Large intestine (tissue), 3 donors: ENCODE data around the gene TRIO. TPM values are rescaled to one million over a fixed set of nuclear protein-coding genes. Genes with fewer than 3 reads are reported as not detected.

Experiments used
- DNase-seq, 2 donors: peaks; one replicate each; pipeline versions ENCODE4 v3.0.0 to v3.0.0-alpha.2; 2013
- H3K27ac ChIP-seq: one replicate; pipeline ENCODE4 v1.5.1; 2013; ENCODE audit warnings: low read length
- H3K27me3 ChIP-seq: 2 replicates; pipeline ENCODE4 v1.6.1; 2013; ENCODE audit warnings: low read length; ENCODE audit not compliant: control insufficient read depth, insufficient read depth
- H3K36me3 ChIP-seq: 2 replicates; pipeline ENCODE4 v1.6.1; 2013; ENCODE audit warnings: low read length; ENCODE audit not compliant: control insufficient read depth, insufficient read depth
- H3K4me1 ChIP-seq: one replicate; pipeline ENCODE4 v1.6.1; 2013; ENCODE audit warnings: low read length; ENCODE audit not compliant: control insufficient read depth, insufficient read depth
- H3K4me3 ChIP-seq: one replicate; pipeline ENCODE4 v1.5.1; 2013; ENCODE audit warnings: low read length
- H3K9me3 ChIP-seq: one replicate; pipeline ENCODE4 v1.6.1; 2013; ENCODE audit warnings: mild to moderate bottlenecking, low read depth, low read length, moderate library complexity; ENCODE audit not compliant: control insufficient read depth
- WGBS: methylation state at CpG from one replicate; pipeline ENCODE4 v1.1.5; 2013; ENCODE audit warnings: low lambda C conversion rate; ENCODE audit not compliant: insufficient coverage; 5-methylcytosine and 5-hydroxymethylcytosine counted together
- polyA plus RNA-seq: library from polyadenylated mRNA; unstranded; fragments of 120-200 nt; gene quantifications from one replicate; pipeline ENCODE4 v1.2.1, GENCODE V29; 2013

TRIO gene
- polyA plus RNA-seq, 1 donor, result 66.6 TPM

GRCh38 chr5:14226149-14226548 is 83.0 kb downstream of the TRIO start:
- DNase-seq, result no peak
- Histone ChIP-seq H3K36me3 (no peaks in the 10 kb centered on the region), H3K4me1 (no peaks in the 10 kb centered on the region), H3K4me3 (no peak overlapping the region), H3K27ac (no peak overlapping the region), H3K27me3 (no peaks in the 10 kb centered on the region), H3K9me3 (no peaks in the 10 kb centered on the region)
- WGBS, result no CpG with 5 or more reads among the region's 4 CpGs

GRCh38 chr5:14226554-14226953 is 83.4 kb downstream of the TRIO start:
- no peak overlapping the region for H3K27ac ChIP-seq
- no peaks in the 10 kb centered on the region for H3K4me1 ChIP-seq
- H3K36me3 ChIP-seq, result no peaks in the 10 kb centered on the region
- no peaks in the 10 kb centered on the region for H3K9me3 ChIP-seq
- no CpG with 5 or more reads among the region's 6 CpGs for WGBS
- H3K4me3 ChIP-seq, result no peak overlapping the region
- DNase-seq, result no peak
- no peaks in the 10 kb centered on the region for H3K27me3 ChIP-seq

GRCh38 chr5:14226992-14227391 is 83.8 kb downstream of the TRIO start:
- Histone ChIP-seq H3K27ac (no peak overlapping the region), H3K9me3 (no peaks in the 10 kb centered on the region), H3K36me3 (no peaks in the 10 kb centered on the region), H3K27me3 (no peaks in the 10 kb centered on the region), H3K4me3 (no peak overlapping the region), H3K4me1 (no peaks in the 10 kb centered on the region)
- WGBS, result no CpG with 5 or more reads among the region's 8 CpGs
- DNase-seq, result no peak

GRCh38 chr5:14227513-14227912 is 84.4 kb downstream of the TRIO start:
- H3K4me3 ChIP-seq, result no peak overlapping the region
- H3K4me1 ChIP-seq, result no peaks in the 10 kb centered on the region
- 44% methylated on average over 2 of the region's 3 CpGs for WGBS
- DNase-seq, result no peak
- no peaks in the 10 kb centered on the region for H3K27me3 ChIP-seq
- H3K36me3 ChIP-seq, result no peaks in the 10 kb centered on the region
- H3K9me3 ChIP-seq, result no peaks in the 10 kb centered on the region
- H3K27ac ChIP-seq, result no peak overlapping the region

- WGBS, result no CpG with 5 or more reads among the region's 6 CpGs
- DNase-seq, result no peak
- Histone ChIP-seq H3K4me1 (no peaks in the 10 kb centered on the region), H3K4me3 (no peak overlapping the region), H3K9me3 (no peaks in the 10 kb centered on the region), H3K36me3 (no peaks in the 10 kb centered on the region), H3K27ac (no peak overlapping the region), H3K27me3 (no peaks in the 10 kb centered on the region)
These were observed 85.1 kb downstream of the TRIO start for GRCh38 chr5:14228219-14228618.

GRCh38 chr5:14229181-14229580 is 86.0 kb downstream of the TRIO start:
- no peak overlapping the region for H3K27ac ChIP-seq
- no peaks in the 10 kb centered on the region for H3K27me3 ChIP-seq
- no peak for DNase-seq
- no peaks in the 10 kb centered on the region for H3K4me1 ChIP-seq
- H3K36me3 ChIP-seq, result no peaks in the 10 kb centered on the region
- H3K9me3 ChIP-seq, result no peaks in the 10 kb centered on the region
- H3K4me3 ChIP-seq, result no peak overlapping the region
- no CpG with 5 or more reads among the region's 1 CpG for WGBS

- Histone ChIP-seq H3K36me3 (no peaks in the 10 kb centered on the region), H3K27ac (no peak overlapping the region), H3K27me3 (no peaks in the 10 kb centered on the region), H3K4me3 (no peak overlapping the region), H3K9me3 (no peaks in the 10 kb centered on the region), H3K4me1 (no peaks in the 10 kb centered on the region)
- no CpG with 5 or more reads among the region's 7 CpGs for WGBS
- no peak for DNase-seq
These were observed 86.6 kb downstream of the TRIO start for GRCh38 chr5:14229734-14230133.

GRCh38 chr5:14231156-14231555 is 88.0 kb downstream of the TRIO start:
- Histone ChIP-seq H3K4me1 (no peaks in the 10 kb centered on the region), H3K27ac (no peak overlapping the region), H3K27me3 (no peaks in the 10 kb centered on the region), H3K4me3 (no peak overlapping the region), H3K36me3 (no peaks in the 10 kb centered on the region), H3K9me3 (no peaks in the 10 kb centered on the region)
- no CpG with 5 or more reads among the region's 2 CpGs for WGBS
- DNase-seq, result no peak

GRCh38 chr5:14231890-14232289 is 88.7 kb downstream of the TRIO start:
- 73% methylated on average over 4 of the region's 4 CpGs for WGBS
- Histone ChIP-seq H3K4me1 (no peaks in the 10 kb centered on the region), H3K36me3 (no peaks in the 10 kb centered on the region), H3K27ac (no peak overlapping the region), H3K27me3 (no peaks in the 10 kb centered on the region), H3K4me3 (no peak overlapping the region), H3K9me3 (no peaks in the 10 kb centered on the region)
- DNase-seq, result no peak

- WGBS, result no CpG with 5 or more reads among the region's 3 CpGs
- Histone ChIP-seq H3K27me3 (no peaks in the 10 kb centered on the region), H3K9me3 (no peaks in the 10 kb centered on the region), H3K27ac (no peak overlapping the region), H3K4me3 (no peak overlapping the region), H3K4me1 (no peaks in the 10 kb centered on the region), H3K36me3 (no peaks in the 10 kb centered on the region)
- no peak for DNase-seq
These were observed 91.1 kb downstream of the TRIO start for GRCh38 chr5:14234204-14234603.

GRCh38 chr5:14235872-14236271 is 92.7 kb downstream of the TRIO start:
- Histone ChIP-seq H3K4me3 (no peak overlapping the region), H3K9me3 (no peaks in the 10 kb centered on the region), H3K27ac (no peak overlapping the region), H3K4me1 (no peaks in the 10 kb centered on the region), H3K27me3 (no peaks in the 10 kb centered on the region), H3K36me3 (no peaks in the 10 kb centered on the region)
- DNase-seq, result no peak
- 100% methylated on average over 1 of the region's 4 CpGs for WGBS
